HUES48 (cell line): ENCODE results near the gene PRKAR1B.

Experiments used
- H3K27ac ChIP-seq: one replicate; pipeline ENCODE4 v1.7.0; 2013; ENCODE audit warnings: low read depth, low read length, inconsistent platforms
- H3K27me3 ChIP-seq: 2 replicates; pipeline ENCODE4 v1.6.1; 2013; ENCODE audit warnings: mild to moderate bottlenecking, low read length; ENCODE audit not compliant: control insufficient read depth, insufficient read depth
- H3K36me3 ChIP-seq: 2 replicates; pipeline ENCODE4 v1.6.1; 2013; ENCODE audit warnings: low read length; ENCODE audit not compliant: control insufficient read depth, insufficient read depth
- H3K4me1 ChIP-seq: 2 replicates; pipeline ENCODE4 v1.6.1; 2013; ENCODE audit warnings: mild to moderate bottlenecking, low read length; ENCODE audit not compliant: control insufficient read depth, insufficient read depth
- H3K4me3 ChIP-seq: 2 replicates; pipeline ENCODE4 v1.5.1; 2013; ENCODE audit warnings: mild to moderate bottlenecking, low read depth, low read length
- H3K9ac ChIP-seq: 2 replicates; pipeline ENCODE4 v1.6.1; 2013; ENCODE audit warnings: mild to moderate bottlenecking, low read depth, low read length, moderate library complexity
- H3K9me3 ChIP-seq: 2 replicates; pipeline ENCODE4 v1.6.1; 2013; ENCODE audit warnings: low read length; ENCODE audit not compliant: control insufficient read depth, insufficient read depth

Gene PRKAR1B

DNA sequence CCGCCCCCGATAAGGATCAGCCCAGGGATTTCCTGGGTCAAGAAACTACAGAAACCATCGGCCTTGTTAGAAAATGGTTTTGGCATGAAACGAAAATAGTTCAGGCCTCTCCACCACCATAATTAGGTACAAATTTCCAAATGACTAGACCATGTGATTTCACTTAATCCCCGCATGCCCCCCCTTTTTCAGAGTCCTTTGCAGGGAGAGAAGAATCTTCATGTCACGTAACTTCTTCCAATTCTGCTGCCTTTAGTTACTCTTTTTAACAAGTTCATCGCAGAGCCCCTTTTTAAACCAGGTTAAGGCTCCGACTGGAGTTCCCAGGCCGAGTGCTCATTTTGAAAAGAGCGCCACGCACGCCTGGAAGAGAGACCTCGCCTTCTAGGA lies 210.9 kb downstream of the PRKAR1B start:
- Histone ChIP-seq H3K36me3 (no peaks in the 10 kb centered on the region), H3K9me3 (no peaks in the 10 kb centered on the region), H3K9ac (no peak overlapping the region), H3K27me3 (peaks cover 23% of the 10 kb centered on the region), H3K4me1 (peaks cover 32% of the 10 kb centered on the region), H3K4me3 (peak overlapping the region; percentile 51), H3K27ac (peak overlapping the region; percentile 88)

DNA sequence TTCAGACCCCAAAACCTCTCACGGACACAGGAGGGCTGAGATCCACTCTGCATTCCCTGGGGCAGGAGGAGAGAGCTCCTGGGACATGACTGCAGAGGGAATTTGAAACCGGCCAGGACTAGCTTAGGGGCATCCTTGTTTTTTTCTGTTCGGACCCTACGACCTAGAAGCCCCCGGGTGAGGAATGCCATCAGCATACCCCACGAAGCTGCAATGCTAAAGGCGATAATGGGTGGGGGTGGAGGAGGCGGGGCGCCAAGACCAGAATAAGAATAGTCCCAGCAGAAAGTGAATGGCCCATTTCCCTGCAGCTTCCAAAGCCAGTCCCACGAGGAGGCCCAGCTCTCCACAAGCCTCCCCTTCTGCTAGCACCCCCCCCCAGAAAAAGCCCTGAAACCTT lies 211.5 kb downstream of the PRKAR1B start:
- H3K9ac ChIP-seq, result no peak overlapping the region
- peaks cover 17% of the 10 kb centered on the region for H3K27me3 ChIP-seq
- H3K27ac ChIP-seq, result peak overlapping the region; percentile 88
- H3K4me3 ChIP-seq, result peak overlapping the region; percentile 28
- no peaks in the 10 kb centered on the region for H3K9me3 ChIP-seq
- no peaks in the 10 kb centered on the region for H3K36me3 ChIP-seq
- peaks cover 28% of the 10 kb centered on the region for H3K4me1 ChIP-seq

DNA sequence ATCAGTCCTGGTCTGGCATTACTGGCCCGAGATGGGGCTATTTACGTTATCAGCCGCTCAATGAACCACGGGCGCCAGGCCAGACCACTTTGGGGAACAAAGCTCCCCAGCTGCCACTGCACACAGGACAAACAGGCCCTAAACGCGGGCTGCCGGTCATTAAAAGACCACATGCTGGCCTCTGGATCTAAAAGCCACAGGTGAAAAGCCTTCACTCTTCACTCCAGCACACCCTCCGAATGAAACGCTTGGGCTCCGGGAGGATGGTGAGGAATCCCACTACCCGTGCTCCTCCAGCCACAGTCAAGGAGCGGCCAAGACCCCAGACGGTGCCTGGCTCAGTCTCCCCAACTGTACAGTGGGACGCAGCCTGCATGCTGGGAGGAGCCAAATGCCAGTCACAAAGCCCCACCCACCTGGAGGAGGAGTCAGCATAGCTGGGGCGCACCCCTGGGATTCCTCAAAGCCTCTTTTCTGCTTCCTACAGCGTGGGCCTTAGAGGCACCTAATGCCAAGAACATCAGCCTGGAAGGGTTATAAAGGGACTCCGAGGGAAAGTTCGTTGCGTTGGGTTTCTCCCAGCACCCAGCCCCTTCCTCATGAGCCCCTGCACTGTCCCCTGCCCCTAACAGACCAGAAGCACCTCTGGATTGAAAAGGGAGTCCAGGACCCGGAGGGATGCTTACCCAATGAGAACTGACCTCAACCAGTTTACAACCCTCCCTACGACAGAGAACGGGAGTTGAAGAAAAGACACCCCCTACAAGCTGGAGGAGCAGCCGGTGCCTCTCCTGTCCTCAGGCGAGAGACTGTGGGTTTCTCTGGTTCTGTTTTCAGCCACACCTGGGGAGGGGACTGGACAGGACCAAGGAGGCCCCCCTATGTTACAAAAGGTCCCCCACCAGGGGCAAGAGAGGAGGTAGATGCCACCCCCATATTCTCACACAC lies 212.2 kb downstream of the PRKAR1B start:
- Histone ChIP-seq H3K9ac (no peak overlapping the region), H3K9me3 (no peaks in the 10 kb centered on the region), H3K4me1 (peaks cover 26% of the 10 kb centered on the region), H3K27me3 (peaks cover 14% of the 10 kb centered on the region), H3K27ac (peak overlapping the region; percentile 88), H3K4me3 (peak overlapping the region; percentile 28), H3K36me3 (no peaks in the 10 kb centered on the region; the same call in 1 of the 2 replicates)

DNA sequence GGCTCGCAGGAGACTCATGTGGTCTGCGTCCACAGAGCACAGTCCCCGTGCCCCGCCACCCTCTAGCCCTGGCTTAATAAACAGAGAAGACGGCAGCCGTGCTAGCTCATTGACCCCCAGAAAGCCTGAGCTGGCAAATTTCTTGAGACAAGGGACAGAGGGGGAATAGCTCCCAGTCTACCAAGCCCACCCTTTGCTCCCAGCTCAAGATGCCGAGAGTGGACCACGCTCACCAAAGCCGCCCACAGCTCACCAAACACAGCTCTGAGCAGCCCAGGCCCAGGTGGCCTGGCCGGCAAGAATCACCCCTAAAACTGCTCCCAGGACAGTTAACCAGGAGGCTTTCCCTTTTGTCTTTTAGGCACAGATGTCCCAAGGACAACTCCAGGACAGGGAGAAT lies 212.8 kb downstream of the PRKAR1B start:
- Histone ChIP-seq H3K4me1 (peaks cover 26% of the 10 kb centered on the region), H3K4me3 (no peak overlapping the region), H3K27me3 (peaks cover 14% of the 10 kb centered on the region), H3K36me3 (peaks cover under 1% of the 10 kb centered on the region; the same call in 1 of the 2 replicates), H3K27ac (no peak overlapping the region), H3K9ac (no peak overlapping the region), H3K9me3 (no peaks in the 10 kb centered on the region)

DNA sequence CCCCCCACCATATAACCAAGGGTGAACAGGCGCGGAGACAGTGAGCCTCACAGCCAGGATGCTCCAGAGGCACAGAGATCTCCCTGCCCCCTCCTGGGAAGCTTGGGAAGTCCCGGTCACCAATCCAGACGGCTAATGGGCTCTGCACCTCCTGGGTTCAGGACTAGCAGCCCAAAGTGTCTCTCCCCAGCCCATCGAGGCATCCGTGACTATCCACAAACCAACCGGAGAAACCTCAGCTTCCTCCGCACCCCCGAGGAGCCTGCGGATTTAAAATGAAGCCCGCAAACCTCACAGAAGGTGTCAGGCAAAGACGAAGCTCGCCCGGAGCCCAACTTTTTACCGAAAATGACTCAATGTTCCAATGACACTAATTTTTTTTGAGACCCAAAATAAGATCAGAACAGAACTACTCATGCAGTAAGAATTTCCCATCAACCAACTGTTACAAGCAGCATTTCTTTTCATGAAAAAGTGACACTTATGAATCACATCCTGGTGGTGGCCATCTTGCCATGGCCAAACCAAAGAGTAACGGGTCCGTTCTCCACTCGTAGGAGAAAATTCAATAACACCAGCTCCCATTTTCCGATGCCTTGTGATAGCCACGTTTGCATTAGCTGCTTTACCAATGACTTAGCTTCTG lies 213.4 kb downstream of the PRKAR1B start:
- Histone ChIP-seq H3K27me3 (peaks cover 14% of the 10 kb centered on the region), H3K9me3 (no peaks in the 10 kb centered on the region), H3K4me3 (no peak overlapping the region), H3K4me1 (peaks cover 26% of the 10 kb centered on the region), H3K36me3 (peaks cover 7% of the 10 kb centered on the region), H3K27ac (no peak overlapping the region), H3K9ac (no peak overlapping the region)

DNA sequence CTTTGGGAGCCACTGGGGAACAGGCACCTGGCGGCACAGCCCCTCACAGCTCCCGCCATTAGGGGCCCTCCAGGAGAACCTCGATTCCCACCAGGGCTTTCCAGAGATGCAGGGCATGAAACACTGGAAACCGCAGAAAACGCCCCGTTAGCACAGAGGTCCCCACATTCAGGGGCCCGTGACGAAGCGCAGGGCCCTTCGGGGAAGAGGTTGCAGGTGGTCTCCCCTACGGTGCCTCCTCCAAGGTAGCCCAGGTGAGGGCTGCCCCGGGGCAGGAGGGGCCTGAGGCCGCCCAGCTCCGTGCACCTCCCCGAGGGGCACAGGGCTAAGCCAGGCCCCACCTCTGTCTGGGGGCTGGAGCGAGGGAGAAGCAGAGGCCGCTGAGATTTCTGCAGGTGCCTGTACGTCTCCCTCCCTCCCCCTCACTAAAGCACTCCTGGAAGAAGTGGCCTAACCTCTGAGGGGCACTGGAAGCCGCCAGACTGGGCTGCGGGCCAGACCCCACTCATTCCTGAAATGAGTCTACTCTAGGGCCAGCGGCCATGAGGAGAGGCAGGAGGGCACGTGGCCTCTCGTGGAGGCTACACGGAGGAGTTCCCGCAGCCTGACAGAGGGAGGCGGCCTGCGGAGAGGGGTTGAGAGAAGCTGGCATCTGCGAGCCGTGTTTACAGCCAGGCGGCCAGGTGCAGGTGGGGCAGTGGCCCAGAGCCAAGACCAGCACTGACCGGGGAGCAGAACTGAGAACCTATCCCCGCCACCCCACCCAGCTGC lies 214.4 kb downstream of the PRKAR1B start:
- Histone ChIP-seq H3K4me3 (no peak overlapping the region), H3K9ac (no peak overlapping the region), H3K9me3 (no peaks in the 10 kb centered on the region), H3K27ac (no peak overlapping the region), H3K36me3 (peaks cover 8% of the 10 kb centered on the region), H3K27me3 (peaks cover 12% of the 10 kb centered on the region), H3K4me1 (peaks cover 26% of the 10 kb centered on the region)

DNA sequence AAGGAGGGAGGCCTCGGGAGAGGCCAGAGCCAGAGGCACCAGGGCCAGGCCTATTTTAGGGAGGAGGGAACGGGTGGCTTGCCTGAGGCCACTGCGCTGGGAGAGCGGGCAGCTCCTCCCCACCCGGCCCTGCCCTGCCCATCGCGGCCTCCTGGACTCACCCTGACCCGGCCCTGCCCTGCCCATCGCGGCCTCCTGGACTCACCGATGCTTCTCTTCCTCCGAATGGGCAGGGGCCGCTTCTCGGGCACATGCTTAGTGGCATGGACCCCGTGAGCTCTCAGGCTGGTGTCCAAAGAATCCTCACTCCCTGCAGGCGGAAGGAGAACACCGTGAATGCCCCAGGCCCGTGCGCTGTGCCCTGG lies 215.0 kb downstream of the PRKAR1B start:
- Histone ChIP-seq H3K27me3 (peaks cover 7% of the 10 kb centered on the region), H3K4me3 (no peak overlapping the region), H3K9ac (no peak overlapping the region), H3K36me3 (peaks cover 8% of the 10 kb centered on the region), H3K9me3 (no peaks in the 10 kb centered on the region), H3K27ac (no peak overlapping the region), H3K4me1 (peaks cover 26% of the 10 kb centered on the region)

DNA sequence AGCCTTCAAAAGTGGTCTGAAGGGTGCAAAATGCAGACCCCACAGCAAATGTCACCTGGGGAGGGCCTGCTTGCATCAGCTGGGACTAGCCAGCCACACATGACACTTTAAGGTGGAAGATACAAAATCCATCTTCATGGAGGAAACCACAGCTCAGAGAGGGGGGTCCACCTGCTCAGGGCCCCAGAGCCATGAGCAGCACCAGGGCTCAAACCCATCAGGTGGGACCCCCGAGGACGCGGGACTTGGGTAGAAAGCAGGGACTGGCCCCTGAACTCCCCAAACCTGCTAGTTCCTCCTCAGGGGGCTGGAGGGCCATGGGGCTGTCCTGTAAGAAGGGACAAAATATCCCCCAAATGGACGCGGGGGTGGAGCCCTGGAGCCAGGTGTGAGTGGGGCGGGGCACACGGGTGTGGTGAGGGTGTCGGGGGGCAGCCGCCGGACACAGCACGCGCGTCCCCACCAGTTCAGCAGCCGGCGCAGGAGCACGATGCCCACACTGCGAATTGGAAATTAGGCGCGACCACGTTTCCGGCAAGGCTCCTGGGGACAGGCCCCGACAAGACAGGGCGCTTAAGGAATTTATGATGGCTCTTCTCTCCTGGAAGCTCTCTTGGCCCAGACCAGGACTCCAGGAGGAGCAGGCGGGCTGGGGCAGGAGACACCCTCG lies 215.5 kb downstream of the PRKAR1B start:
- peaks cover 8% of the 10 kb centered on the region for H3K36me3 ChIP-seq
- peaks cover 4% of the 10 kb centered on the region; the same call in 1 of the 2 replicates for H3K27me3 ChIP-seq

DNA sequence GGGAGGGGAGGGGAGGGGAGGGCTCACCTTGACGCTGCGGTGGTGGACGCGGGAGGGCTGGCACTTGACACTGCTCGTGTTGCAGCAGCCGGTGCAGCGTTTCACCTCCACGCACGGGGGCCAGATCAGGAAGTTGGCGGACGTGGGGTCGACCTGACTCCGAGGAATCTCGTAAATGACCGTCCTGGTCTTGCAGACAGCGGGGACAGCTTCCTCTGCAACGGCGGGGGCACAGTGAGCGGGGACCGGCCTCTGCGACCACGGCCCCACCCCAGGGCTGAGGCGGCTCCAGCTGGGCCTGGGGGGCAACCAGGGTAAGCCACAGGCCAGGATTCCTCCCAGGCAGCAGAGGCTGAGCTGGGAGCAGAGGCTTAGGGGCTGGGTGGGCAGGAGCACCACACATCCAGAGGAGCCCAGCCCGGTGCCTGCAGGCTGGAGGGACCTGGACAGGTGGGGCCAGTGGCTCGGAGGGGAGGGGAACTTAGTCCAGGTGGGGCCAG lies 216.2 kb downstream of the PRKAR1B start:
- Histone ChIP-seq H3K4me3 (no peak overlapping the region), H3K27ac (no peak overlapping the region), H3K4me1 (peaks cover 23% of the 10 kb centered on the region), H3K9ac (no peak overlapping the region), H3K27me3 (no peaks in the 10 kb centered on the region), H3K36me3 (peaks cover 8% of the 10 kb centered on the region), H3K9me3 (no peaks in the 10 kb centered on the region)

More for the DNA sequence above, 215.5 kb downstream of the PRKAR1B start:
- no peak overlapping the region for H3K27ac ChIP-seq
- no peaks in the 10 kb centered on the region for H3K9me3 ChIP-seq
- peaks cover 26% of the 10 kb centered on the region for H3K4me1 ChIP-seq
- H3K9ac ChIP-seq, result no peak overlapping the region
- no peak overlapping the region for H3K4me3 ChIP-seq

DNA sequence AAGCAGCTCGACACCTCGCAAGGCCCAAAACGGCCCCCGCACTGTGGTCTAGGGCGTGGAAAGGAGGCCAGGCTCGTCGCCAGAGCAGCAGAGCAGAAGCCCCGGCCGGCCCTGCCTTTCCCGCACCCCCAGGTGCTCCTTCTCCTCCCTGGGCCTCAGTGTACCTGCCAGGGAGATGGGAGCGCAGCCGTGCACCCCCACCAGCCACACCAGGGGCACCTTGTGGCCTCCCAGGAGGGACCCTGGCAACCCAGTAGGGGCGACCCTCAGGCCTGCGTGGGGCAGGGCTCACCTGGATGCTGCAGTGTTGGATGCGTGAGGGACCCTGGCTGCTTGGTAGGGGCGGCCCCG lies 217.0 kb downstream of the PRKAR1B start:
- H3K36me3 ChIP-seq, result peaks cover 8% of the 10 kb centered on the region
- H3K9ac ChIP-seq, result no peak overlapping the region
- no peaks in the 10 kb centered on the region for H3K9me3 ChIP-seq

More for the DNA sequence above, 217.0 kb downstream of the PRKAR1B start:
- Histone ChIP-seq H3K27me3 (no peaks in the 10 kb centered on the region), H3K4me1 (peaks cover 18% of the 10 kb centered on the region), H3K27ac (no peak overlapping the region), H3K4me3 (no peak overlapping the region)
